HL-60/S4 (cell line): ENCODE measurements around the gene SIGLEC10.

ENCODE experiments used
- in situ Hi-C: fragments of 300-500 bp; cut with MboI; formaldehyde crosslinking; loops from 2 replicates; pipeline ENCODE4 v1.14.3; 2022; ENCODE audit warnings: low sequenced_read_pairs

SIGLEC10 gene

DNA sequence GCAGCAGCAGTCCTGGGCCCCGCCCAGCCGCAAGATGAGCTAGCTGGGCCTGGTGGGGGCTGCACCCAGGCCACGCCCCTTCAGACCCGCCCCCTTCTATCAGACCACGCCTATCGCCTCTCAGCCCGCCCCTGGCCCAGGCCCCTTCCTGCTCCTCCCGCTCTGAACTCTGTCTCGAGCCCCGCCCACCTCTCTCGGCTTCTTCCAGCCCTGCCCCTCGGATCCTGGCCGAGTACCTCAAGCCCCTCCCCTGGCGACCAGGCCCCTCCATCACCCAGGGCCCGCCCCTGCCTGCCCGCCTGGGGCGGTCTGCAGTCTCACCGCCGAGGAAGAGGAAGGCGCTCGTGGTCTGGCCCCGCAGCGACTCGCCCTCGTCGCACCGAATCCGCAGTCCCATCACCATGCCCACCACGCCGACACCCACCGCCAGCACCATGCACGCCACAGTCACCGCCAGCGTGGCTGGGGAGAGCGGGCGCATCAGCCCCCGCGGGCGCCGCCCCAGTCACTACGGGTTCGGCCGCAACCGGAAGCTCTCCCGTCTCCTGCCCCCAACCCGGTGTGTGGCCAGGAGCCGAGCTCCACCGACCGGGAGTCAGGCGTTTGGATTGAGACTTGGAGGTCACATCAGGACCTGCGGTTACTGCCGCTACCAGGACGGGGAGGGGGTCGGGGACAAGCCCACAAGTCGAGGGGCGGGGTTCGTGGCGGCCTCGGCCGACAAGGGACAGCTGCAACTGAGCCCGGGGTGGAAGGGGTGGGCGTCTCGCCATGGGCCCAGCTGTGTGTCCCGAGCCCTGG is 49.7 kb downstream of the SIGLEC10 start:
- in situ Hi-C loops: no loop called here

DNA sequence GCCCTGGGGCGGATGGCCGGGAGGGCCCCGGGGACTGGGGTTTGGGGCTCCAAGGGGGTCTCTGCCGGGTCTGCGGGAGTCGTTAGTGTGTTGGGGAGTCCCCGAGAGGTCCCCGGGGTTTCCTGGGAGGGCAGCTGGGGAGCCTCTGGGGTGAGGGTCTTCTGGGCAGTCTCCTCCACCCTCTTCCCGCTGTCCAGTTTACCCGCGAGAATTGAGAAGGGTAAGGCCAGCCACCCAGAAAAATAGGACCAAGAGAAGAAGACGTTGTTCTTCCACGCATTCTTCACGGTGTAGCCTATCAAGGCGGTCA is 50.2 kb downstream of the SIGLEC10 start:
- in situ Hi-C loops: no loop called here

DNA sequence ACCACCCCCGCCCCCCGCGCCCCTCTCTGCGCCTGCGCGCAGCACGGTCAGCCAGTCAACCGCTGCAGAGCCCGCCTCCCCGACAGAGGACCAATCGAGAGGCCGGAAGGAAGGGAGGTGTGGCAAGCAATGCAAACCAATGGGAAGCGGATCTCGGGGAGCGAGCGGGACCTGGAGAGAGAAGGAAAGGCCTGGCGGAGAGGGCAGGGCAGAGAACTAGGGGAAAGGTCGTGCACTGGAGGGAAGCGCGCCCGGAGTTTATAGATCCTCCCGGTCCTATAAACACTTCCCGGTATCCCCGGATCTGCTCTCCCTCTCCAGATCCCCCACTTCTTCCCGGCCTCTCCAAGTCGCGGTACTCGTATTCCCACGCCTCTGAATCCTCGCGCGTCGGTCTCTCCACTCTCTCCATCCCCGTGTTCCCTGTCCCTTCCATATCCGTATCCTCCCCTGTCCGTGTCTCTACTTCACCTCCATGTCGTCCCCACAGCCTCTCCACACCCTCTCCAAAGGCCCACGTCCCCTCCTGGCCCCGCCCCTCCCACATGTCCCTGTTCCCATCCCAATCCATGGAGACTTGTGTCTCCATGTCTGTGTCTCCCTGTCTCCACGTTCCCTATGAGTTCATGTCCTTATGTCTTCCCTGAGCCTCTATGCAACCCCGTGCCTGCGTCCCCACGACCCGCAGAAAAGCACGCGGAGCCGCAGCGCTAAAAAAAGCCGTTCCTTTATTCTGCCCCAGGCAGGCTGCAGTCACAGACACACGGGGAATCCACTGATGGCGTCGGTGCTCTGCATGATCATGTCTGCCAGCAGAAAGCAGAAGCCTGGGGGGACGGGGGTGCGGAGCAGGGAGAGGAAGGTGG is 50.8 kb downstream of the SIGLEC10 start:
- in situ Hi-C loops: no loop called here

DNA sequence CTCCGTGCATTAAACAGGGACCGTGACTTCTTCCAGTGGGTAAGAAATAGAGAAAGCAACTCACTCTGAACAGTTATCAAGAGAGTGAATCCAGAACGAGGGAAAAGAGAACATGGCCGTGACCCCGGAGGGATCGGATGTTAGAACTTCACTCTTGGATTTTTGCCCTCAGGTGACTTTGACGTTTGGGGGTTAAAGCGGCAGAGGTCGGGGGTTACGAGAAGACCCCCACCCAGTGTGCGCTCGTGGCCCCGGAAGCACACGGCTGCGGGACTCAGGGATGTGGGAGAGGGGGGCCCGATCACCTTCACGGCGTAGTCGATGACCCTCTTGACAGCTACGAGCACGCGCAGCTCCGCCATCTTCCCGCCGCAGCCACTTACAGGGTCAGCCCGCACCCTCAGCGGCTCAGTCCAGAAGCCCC is 51.5 kb downstream of the SIGLEC10 start, which contains the start of gene ETFB:
TSS of gene ETFB (minus strand) at position 424 of the 424 bp plus-strand sequence. CDS start at position 362, 62 bp downstream.
- in situ Hi-C loops: no loop called here

DNA sequence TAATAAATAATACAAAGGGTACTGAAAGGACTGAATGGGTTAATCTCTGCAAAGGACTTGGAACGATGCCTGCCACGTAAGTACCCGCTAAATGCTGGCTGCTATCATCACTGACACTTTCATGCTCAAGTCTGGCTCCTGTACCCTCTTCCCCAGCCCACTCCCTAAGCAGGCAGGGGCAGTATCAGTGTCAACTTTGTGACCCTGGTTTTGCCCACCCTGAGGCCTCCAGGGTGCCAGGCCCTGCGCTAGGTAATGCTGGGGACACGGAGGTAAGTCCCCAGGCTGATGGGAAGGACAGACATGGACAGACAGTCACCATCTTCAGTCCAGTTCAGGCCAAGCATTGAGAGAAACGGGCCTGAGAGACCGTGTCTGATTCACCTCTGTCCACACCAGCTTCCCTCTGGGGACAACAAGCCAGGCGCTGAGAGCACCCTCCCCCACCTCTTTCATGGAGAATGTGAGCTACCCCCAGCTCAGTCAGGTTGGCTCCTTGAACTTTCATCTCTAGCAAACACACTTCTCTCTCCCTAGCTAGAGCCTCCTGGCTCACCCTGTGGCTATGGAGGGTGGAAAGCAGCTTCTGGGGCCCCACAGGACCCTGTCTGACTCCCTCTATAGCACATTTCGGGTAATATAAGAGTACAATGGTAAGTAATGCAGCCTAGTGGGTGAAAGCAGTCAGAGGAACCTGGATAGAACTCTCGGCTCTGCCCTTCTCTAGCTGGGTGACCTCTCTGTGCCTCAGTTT is 52.1 kb downstream of the SIGLEC10 start:
- in situ Hi-C loops: no loop called here

DNA sequence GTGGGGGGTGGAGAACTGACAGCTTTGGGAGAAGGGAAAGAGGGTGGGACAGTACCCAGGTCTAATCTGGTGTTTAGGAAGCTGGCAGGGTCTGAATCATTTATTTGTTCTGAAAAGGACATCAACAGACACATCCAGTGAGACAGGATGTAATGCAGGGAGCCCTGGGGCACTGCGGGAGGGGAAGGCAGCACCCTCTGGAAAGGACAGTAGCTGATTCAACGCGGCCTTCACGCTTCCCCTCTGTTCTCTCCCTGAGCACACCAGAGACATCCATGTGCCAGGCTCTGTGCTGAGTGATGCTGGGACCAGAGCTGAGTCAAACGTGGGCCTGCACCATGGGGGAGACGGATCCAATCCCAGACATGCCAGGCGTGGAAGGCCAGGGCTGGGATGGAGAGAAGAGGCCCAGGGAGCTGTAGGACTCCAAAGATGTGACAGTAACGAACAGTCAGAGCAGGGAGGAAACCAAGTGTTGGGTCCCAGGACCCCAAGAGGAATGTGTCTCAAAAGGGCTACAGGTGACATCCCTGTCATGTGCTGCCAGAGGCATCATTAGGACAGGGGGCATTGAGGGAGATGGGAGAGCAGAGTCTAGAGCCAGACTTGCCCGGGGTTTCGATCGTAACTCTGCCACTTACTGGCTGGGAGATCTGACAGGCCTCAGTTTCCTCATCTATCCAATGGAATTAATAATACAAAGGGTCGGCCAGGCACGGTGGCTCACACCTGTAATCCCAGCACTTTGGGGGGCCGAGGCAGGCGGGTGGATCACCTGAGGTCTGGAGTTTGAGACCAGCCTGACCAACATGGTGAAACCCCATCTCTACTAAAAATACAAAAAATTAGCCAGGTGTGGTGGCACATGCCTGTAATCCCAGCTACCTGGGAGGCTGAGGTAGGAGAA is 53.0 kb downstream of the SIGLEC10 start:
- in situ Hi-C loops: no loop called here

DNA sequence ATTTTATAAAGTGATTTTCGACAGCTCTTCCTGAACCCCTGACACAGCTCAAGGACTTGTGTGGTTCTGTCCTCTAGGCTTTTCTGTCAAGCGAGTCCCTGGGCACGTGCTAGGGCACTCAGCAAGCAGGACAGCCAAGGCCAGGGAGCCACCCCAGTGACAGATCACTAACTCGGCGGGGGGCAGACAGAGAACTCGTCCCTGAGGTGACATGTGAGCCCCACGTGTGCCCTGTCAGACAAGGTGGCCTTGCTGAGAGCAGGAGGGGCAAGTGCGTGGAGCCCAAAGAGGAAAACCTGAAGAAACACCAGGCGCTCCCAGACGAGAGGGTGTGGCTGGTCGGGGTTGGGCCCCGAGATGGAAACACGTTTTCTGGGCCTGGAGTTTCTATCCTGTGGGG is 56.2 kb downstream of the SIGLEC10 start:
- in situ Hi-C loops: no loop called here
